Loucy (cell line): ENCODE results near the gene TDRD15.

Experiments used
- H2AFZ ChIP-seq: fragments of 200-600 bp; sonication (generic); 2 replicates; pipeline ENCODE4 v1.6.0; 2016; ENCODE audit warnings: antibody characterized with exemption, mild to moderate bottlenecking, low read length, moderate library complexity
- H3F3A ChIP-seq: fragments of 200-600 bp; 2 replicates; pipeline ENCODE4 v1.6.0; 2016; ENCODE audit warnings: antibody characterized with exemption, low read depth, mild to moderate bottlenecking
- H3K27me3 ChIP-seq: fragments of 200-600 bp; sonication (generic); 2 replicates; pipeline ENCODE4 v1.6.1; 2014; ENCODE audit warnings: low read length, mild to moderate bottlenecking; ENCODE audit not compliant: insufficient read depth, poor library complexity, severe bottlenecking
- H3K36me3 ChIP-seq: fragments of 200-600 bp; sonication (generic); 2 replicates; pipeline ENCODE4 v1.6.1; 2016; ENCODE audit warnings: low read length; ENCODE audit not compliant: insufficient read depth
- H3K4me1 ChIP-seq: fragments of 200-600 bp; sonication (generic); 2 replicates; pipeline ENCODE4 v1.5.1; 2014; ENCODE audit warnings: low read length, mild to moderate bottlenecking; ENCODE audit not compliant: insufficient read depth, poor library complexity, severe bottlenecking
- H3K4me2 ChIP-seq: fragments of 200-600 bp; sonication (generic); 2 replicates; pipeline ENCODE4 v1.6.0; 2014; ENCODE audit warnings: antibody characterized with exemption, low read length, low read depth, mild to moderate bottlenecking; ENCODE audit not compliant: poor library complexity, severe bottlenecking
- H3K4me3 ChIP-seq: fragments of 200-600 bp; sonication (generic); 2 replicates; pipeline ENCODE4 v1.5.1; 2014; ENCODE audit warnings: low read length, mild to moderate bottlenecking, mixed read lengths; ENCODE audit not compliant: poor library complexity, severe bottlenecking
- H3K79me2 ChIP-seq: fragments of 200-600 bp; sonication (generic); 2 replicates; pipeline ENCODE4 v1.6.1; 2014; ENCODE audit warnings: low read length; ENCODE audit not compliant: insufficient read depth
- H3K9ac ChIP-seq: fragments of 200-600 bp; sonication (generic); 2 replicates; pipeline ENCODE4 v1.6.0; 2014; ENCODE audit warnings: mild to moderate bottlenecking, low read depth, low read length, moderate library complexity; ENCODE audit not compliant: poor library complexity, severe bottlenecking
- H3K9me2 ChIP-seq: fragments of 200-600 bp; sonication (generic); replicated peaks from 2 replicates; pipeline ENCODE4 v1.6.1; 2016; ENCODE audit warnings: low read depth, low read length, mixed read lengths
- H3K9me3 ChIP-seq: fragments of 200-600 bp; sonication (generic); 2 replicates; pipeline ENCODE4 v1.6.1; 2014; ENCODE audit warnings: mild to moderate bottlenecking, antibody characterized with exemption, low read length, low read depth; ENCODE audit not compliant: insufficient read depth
- H4K20me1 ChIP-seq: fragments of 200-600 bp; sonication (generic); 2 replicates; pipeline ENCODE4 v1.6.0; 2014; ENCODE audit warnings: antibody characterized with exemption, low read length, mild to moderate bottlenecking; ENCODE audit not compliant: insufficient read depth, poor library complexity, severe bottlenecking
- CTCF ChIP-seq: fragments of 200-600 bp; sonication (generic); conservative IDR thresholded peaks from 2 replicates; pipeline ENCODE4 v1.5.1; 2014; ENCODE audit warnings: mild to moderate bottlenecking, antibody characterized with exemption, low read length
- EZH2phosphoT487 ChIP-seq: fragments of 200-600 bp; IDR thresholded peaks from 2 replicates; pipeline ENCODE4 v1.6.1; 2018; ENCODE audit warnings: antibody characterized with exemption, mild to moderate bottlenecking, moderate library complexity, borderline replicate concordance

The TDRD15 gene

GRCh38 chr2:21161832-21162614 is 38.3 kb downstream of the TDRD15 start:
- Histone ChIP-seq H2AFZ (no peak overlapping the region), H3K36me3 (no peaks in the 10 kb centered on the region), H4K20me1 (no peaks in the 10 kb centered on the region), H3K4me3 (no peak overlapping the region), H3K9me2 (no peaks in the 10 kb centered on the region), H3K79me2 (no peaks in the 10 kb centered on the region), H3K9me3 (no peaks in the 10 kb centered on the region), H3F3A (no peaks in the 10 kb centered on the region), H3K27me3 (no peaks in the 10 kb centered on the region), H3K9ac (no peak overlapping the region), H3K4me1 (no peaks in the 10 kb centered on the region), H3K4me2 (no peak overlapping the region)
- TF ChIP-seq EZH2phosphoT487 = no peak
- TF ChIP-seq CTCF = no peak

- H3K27me3 ChIP-seq = no peaks in the 10 kb centered on the region
- H3K4me3 ChIP-seq = no peak overlapping the region
- TF ChIP-seq EZH2phosphoT487 = no peak
- TF ChIP-seq CTCF = no peak
- no peaks in the 10 kb centered on the region for H3F3A ChIP-seq
- H4K20me1 ChIP-seq = no peaks in the 10 kb centered on the region
- no peaks in the 10 kb centered on the region for H3K36me3 ChIP-seq
- no peak overlapping the region for H3K4me2 ChIP-seq
- H3K9me3 ChIP-seq = no peaks in the 10 kb centered on the region
- H2AFZ ChIP-seq = no peak overlapping the region
- no peaks in the 10 kb centered on the region for H3K9me2 ChIP-seq
- H3K4me1 ChIP-seq = no peaks in the 10 kb centered on the region
- no peaks in the 10 kb centered on the region for H3K79me2 ChIP-seq
- no peak overlapping the region for H3K9ac ChIP-seq
Measured at GRCh38 chr2:21162615-21162878, 38.8 kb downstream of the TDRD15 start.

GRCh38 chr2:21163213-21163612 is 39.4 kb downstream of the TDRD15 start:
- no peak overlapping the region for H3K9ac ChIP-seq
- no peak overlapping the region for H2AFZ ChIP-seq
- TF ChIP-seq EZH2phosphoT487 (no peak), CTCF (no peak)
- H4K20me1 ChIP-seq = no peaks in the 10 kb centered on the region
- no peaks in the 10 kb centered on the region for H3K9me3 ChIP-seq
- H3K4me3 ChIP-seq = no peak overlapping the region
- no peaks in the 10 kb centered on the region for H3K9me2 ChIP-seq
- no peaks in the 10 kb centered on the region for H3K36me3 ChIP-seq
- no peaks in the 10 kb centered on the region for H3K4me1 ChIP-seq
- no peaks in the 10 kb centered on the region for H3F3A ChIP-seq
- H3K27me3 ChIP-seq = no peaks in the 10 kb centered on the region
- H3K79me2 ChIP-seq = no peaks in the 10 kb centered on the region
- H3K4me2 ChIP-seq = no peak overlapping the region
